ENCODE measurements around the gene TCF12.

The TCF12 gene

DNA sequence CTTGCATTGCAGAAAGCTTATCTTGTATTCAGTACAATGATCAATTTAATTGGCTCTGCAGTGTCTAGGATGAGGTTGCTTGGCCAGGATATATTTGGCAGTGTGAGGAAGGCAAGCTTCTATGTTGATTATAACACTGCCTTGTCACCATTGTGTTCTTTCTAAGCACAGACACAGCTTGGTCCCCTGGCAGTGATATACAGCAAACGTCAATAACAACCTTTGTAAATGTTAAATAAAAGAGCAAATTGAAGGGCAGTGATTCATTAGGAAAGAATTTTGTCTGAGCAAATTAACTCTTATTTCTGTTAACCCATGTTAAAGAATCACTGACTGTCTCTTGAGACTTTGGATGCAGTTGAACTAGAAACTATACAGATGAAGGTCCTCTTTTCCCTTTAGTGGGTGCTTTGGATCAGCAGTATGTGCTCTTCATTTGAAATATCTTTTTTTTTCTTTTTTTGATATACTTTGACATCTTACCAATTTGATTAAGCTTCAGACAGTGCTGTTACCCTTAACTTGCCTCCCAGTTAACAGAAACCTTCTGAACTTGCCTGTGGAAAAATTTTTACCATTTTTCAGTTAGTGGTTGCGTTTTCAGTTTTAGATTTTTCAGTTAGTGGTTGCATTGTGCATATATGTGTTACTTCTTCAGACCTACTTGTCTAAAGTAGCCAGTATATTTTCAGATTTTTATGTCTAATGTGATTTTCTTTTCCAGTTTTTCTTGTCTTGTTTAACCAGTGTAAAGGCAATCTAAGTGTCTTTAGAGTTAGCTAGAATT is 199.8 kb downstream of the TCF12 start:
- DNase-seq (ENCODE audit: low read depth): peak; percentile 28
- H3K4me3 ChIP-seq (ENCODE audit: control insufficient read depth, low read depth, low read length): no peak overlapping the region
- TF ChIP-seq, protein P1, sequence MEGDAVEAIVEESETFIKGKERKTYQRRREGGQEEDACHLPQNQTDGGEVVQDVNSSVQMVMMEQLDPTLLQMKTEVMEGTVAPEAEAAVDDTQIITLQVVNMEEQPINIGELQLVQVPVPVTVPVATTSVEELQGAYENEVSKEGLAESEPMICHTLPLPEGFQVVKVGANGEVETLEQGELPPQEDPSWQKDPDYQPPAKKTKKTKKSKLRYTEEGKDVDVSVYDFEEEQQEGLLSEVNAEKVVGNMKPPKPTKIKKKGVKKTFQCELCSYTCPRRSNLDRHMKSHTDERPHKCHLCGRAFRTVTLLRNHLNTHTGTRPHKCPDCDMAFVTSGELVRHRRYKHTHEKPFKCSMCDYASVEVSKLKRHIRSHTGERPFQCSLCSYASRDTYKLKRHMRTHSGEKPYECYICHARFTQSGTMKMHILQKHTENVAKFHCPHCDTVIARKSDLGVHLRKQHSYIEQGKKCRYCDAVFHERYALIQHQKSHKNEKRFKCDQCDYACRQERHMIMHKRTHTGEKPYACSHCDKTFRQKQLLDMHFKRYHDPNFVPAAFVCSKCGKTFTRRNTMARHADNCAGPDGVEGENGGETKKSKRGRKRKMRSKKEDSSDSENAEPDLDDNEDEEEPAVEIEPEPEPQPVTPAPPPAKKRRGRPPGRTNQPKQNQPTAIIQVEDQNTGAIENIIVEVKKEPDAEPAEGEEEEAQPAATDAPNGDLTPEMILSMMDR (conservative IDR thresholded peaks at IDR 0.05; ENCODE audit: control insufficient read depth, insufficient read depth, low read depth, low read length): no peak

DNA sequence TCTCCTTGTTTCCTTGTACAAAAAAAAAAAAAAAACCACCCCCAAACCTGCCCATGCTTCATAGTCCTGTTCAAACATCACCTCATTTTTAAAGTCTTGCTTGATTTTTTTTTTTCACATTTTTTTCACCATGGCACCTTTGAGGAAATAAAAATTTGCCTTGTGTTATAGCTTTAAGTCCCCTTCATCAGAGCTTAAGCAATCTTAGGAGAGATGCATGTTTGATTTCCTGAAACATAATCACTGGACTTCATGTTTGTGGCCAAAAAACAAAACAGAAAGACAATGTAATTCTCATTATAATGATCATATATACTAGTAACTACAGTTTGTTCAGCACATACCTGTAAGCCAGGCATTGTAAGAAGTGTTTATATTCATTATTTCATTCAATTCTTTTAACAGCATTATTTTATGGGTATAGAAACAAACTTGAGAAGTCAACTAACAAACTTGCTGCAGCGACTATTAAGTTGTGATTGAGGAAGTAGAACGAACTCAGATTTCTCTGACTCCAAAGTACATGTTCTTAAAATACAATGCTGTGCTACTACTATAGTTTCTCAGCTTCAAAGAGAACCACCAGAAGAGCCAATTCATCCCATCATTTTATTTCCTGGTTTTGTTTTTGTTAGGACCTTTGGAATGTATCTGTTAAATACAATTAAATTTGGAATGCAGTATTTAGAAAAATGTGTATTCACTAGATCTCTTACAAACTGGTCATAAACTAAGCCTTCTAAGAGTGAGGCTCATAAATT is 203.8 kb downstream of the TCF12 start:
- TF ChIP-seq, protein P1 (conservative IDR thresholded peaks at IDR 0.05; ENCODE audit: control insufficient read depth, insufficient read depth, low read depth, low read length): no peak
- H3K4me3 ChIP-seq (ENCODE audit: control insufficient read depth, low read depth, low read length): no peak overlapping the region
- no peak for DNase-seq (ENCODE audit: low read depth)

DNA sequence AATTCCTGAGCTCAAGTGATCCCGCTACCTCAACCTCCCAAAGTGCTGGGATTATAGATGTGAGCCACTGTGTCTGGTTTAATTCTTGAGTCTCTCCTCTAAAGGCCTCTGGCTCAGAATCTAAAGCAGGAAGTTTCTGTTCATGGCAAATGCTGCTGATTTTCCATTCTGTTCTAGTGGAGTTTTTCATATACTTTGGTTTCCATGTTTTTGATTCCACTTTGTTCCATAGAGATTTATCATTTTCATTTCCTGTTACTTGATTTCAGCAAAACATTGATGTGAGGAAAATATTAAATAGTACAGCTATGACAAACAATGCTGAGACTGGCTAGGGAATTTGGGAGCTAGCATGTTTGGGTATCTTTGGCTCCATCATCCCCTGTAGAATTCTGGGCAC is 205.6 kb downstream of the TCF12 start:
- DNase-seq (ENCODE audit: low read depth): no peak
- no peak overlapping the region for H3K4me3 ChIP-seq (ENCODE audit: control insufficient read depth, low read depth, low read length)
- TF ChIP-seq, protein P1 (conservative IDR thresholded peaks at IDR 0.05; ENCODE audit: control insufficient read depth, insufficient read depth, low read depth, low read length): no peak

DNA sequence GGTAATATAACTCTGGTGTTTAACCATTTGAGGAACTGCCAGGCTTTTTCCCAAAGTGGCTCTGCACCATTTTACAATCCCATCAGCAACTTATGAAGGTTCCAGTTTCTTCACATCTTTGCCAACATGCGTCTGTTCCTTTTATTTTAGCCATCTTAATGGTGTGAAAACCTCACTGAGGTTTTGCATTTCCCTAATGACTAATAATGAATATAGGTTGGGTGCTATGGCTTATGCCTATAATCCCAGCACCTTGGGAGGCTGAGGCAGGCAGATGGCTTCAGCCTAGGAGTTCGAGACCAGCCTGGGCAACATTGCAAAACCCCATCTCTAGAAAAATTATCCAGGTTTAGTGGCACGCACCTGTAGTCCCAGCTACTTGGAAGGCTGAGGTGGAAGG is 210.6 kb downstream of the TCF12 start:
- no peak for DNase-seq (ENCODE audit: low read depth)
- TF ChIP-seq, protein P1 (conservative IDR thresholded peaks at IDR 0.05; ENCODE audit: control insufficient read depth, insufficient read depth, low read depth, low read length): no peak
- H3K4me3 ChIP-seq (ENCODE audit: control insufficient read depth, low read depth, low read length): no peak overlapping the region

DNA sequence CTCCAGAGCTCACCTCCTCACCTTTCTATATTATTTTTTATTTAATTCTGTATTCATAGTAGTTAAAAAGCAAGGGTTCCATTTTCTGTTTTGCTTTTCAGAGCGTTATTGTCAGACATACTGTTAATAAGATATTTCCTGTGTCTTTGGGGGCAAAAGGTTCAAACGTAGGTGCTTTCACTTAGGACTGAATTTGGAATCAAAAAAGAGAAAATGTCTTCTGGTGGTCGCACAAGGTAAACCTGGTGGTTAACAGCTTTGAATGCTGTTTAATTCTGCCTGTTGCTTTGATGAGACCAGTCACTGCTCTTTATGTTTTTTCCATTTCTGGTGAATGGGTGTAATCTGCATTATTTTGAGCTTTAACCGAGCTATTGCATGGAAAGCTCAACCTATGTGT is 212.5 kb downstream of the TCF12 start:
- H3K4me3 ChIP-seq (ENCODE audit: control insufficient read depth, low read depth, low read length): no peak overlapping the region
- no peak for DNase-seq (ENCODE audit: low read depth)
- TF ChIP-seq, protein P1 (conservative IDR thresholded peaks at IDR 0.05; ENCODE audit: control insufficient read depth, insufficient read depth, low read depth, low read length): no peak

DNA sequence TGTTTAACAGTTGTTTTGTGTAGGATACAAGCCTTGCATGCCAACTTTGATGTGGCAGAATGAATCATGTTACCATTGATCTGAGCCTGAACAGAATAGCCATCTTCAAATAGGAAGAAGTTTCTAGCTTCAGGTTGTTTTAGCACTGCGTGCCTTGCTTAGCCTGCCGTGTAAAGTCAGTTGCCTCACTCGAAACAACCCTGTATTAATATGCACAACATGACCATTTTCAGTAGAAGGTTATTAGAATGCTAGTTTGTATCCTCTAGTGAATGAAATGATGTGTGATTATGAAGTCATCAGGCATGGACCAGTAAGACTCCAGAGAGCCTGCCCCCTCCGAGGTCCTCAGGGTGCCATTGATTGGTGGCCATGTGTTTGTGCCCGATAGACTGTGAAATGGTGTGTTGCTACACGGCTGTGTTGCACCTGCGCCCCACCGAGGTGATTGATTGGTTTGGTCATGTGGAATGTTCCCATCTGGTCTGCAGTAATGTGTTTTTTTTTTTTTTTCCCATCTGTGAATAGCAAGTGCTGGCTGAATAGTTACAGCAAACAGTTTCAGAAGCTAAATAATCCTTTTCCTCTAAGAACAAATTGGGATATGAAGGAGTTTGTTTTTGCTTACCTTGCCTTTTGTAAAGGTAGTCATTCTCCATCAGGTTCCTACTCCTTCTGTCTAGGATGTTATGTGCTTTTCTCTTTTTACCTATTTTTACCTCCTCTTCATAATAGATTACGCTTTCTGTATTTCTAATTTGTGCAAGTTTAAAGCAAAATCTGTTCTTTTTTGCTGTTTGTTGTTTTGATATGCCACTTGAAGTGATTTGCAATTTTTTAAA is 214.9 kb downstream of the TCF12 start:
- no peak overlapping the region for H3K4me3 ChIP-seq (ENCODE audit: control insufficient read depth, low read depth, low read length)
- peak; percentile 23 for DNase-seq (ENCODE audit: low read depth)
- TF ChIP-seq, protein P1 (conservative IDR thresholded peaks at IDR 0.05; ENCODE audit: control insufficient read depth, insufficient read depth, low read depth, low read length): no peak

Data from fibroblast of mammary gland (primary cell).